ENCODE measurements around the gene BRD2.

Gene BRD2

DNA sequence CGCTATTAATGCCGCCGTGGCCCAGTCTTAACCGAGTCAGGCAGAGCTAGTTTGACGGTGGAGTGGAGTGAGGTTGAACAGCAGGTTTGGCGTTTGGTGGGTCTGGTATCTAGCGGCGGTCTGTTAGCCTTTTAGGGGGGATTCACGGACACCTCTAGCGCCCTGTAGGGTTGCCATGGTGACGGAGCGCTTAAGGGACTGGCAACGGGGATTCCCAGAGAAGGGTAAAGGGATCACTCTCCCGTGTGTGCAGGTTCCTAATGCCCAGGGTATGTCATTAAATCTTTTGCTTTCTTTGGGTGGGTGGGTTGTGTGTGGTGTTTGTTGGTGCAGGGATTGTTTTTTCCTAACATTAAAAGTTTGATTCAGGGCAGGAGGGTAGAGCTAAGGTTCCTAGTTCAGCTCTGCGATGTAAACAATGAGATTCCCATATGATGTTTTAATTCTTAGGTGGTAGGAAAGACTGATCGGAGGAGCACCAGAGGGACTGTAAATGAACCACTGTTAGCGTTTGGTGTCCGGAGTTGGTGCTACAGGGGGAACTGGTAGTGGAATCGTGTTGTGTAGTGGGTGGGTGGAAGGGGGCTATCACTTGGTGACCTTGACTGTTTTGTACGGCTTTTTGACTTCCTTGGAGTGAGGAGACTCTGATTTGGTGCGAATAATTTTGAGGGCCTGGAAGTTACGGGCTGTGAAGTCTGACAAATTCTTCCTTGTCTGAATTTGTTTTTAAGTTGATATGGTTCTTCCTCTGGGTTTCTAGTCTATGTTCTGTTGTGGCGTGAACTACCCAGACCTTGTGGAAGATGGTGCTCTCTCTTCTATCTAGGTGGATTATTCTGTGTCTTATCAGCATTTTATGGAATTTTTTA, 5.0 kb downstream of the BRD2 start:
- H3K4me1 Mint-ChIP-seq (ENCODE audit: low read depth): peaks cover 33% of the 10 kb centered on the region
- H3K27ac Mint-ChIP-seq: peak overlapping the region; percentile 96
- H3K9me3 Mint-ChIP-seq: no peaks in the 10 kb centered on the region
- H3K27me3 Mint-ChIP-seq (ENCODE audit: low read depth): no peaks in the 10 kb centered on the region
- peak overlapping the region; percentile 93 for H3K4me3 Mint-ChIP-seq
- H3K36me3 Mint-ChIP-seq (ENCODE audit: low read depth): peaks cover 81% of the 10 kb centered on the region

DNA sequence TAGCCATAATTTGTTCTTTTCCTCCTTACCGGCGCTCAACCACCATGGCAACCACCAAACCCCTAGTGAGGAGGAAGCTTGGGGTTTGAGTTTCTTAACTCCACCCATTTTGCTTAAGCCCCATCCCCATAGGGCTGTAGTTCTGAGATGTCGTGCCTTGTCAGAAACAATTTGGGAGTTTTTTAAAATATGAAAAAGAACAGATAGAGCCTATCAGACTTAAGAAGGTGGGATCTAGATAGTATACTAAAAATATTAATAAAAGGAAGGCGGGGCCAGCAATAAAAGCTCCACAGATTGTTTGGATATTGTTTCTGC, 5.6 kb downstream of the BRD2 start:
- H3K9me3 Mint-ChIP-seq: no peaks in the 10 kb centered on the region
- H3K4me1 Mint-ChIP-seq (ENCODE audit: low read depth): peaks cover 36% of the 10 kb centered on the region
- peak overlapping the region; percentile 96 for H3K27ac Mint-ChIP-seq
- no peaks in the 10 kb centered on the region for H3K27me3 Mint-ChIP-seq (ENCODE audit: low read depth)
- H3K36me3 Mint-ChIP-seq (ENCODE audit: low read depth): peaks cover 87% of the 10 kb centered on the region
- peak overlapping the region; percentile 93 for H3K4me3 Mint-ChIP-seq

DNA sequence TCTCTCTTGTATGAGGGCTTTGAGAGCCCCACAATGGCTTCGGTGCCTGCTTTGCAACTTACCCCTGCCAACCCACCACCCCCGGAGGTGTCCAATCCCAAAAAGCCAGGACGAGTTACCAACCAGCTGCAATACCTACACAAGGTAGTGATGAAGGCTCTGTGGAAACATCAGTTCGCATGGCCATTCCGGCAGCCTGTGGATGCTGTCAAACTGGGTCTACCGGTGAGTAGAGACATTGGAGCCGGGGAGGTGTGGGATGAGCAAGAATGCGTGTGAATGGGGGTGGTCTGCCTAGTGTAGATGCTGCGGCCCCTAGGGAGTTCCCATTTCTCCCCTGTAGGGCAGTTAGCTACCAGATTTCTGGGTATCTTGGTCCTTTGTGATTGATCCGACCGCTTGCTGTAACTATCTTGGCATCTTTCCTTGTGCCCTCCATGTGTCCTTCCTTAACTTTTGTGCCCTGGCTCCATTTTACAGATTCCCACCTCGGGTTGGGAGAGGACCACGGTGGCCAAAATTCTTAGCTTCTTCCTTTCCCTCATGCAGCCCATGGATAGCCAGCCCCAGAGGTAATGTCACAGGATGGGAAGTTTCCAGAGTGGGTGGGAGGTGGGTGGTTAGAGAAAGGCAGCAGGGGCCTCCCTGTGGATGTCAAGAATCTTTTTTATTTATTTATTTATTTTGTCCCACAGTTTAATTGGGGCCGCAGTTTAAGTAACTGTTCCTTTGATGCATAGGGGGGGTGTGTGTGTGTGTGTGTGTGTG, 6.3 kb downstream of the BRD2 start:
- Mint-ChIP-seq H3K27me3 (ENCODE audit: low read depth) (no peaks in the 10 kb centered on the region), H3K4me1 (ENCODE audit: low read depth) (peaks cover 39% of the 10 kb centered on the region)

DNA sequence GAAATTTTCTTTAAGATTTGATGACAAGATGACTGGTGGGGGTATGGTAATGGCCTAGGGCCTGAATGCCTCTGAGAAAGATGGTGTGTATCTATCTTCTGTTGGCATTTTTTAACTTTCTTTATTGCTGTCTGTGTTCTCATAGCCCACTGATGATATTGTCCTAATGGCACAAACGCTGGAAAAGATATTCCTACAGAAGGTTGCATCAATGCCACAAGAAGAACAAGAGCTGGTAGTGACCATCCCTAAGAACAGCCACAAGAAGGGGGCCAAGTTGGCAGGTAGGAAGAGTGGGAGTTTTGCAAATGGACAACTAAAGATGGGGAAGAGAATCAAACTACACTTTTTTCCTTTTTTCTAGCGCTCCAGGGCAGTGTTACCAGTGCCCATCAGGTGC, 7.5 kb downstream of the BRD2 start:
- Mint-ChIP-seq H3K9me3 (no peaks in the 10 kb centered on the region), H3K27ac (peak overlapping the region; percentile 55), H3K4me3 (peak overlapping the region; percentile 93), H3K36me3 (ENCODE audit: low read depth) (peaks cover 95% of the 10 kb centered on the region), H3K4me1 (ENCODE audit: low read depth) (peaks cover 40% of the 10 kb centered on the region), H3K27me3 (ENCODE audit: low read depth) (no peaks in the 10 kb centered on the region)

More for the DNA sequence above, 6.3 kb downstream of the BRD2 start:
- Mint-ChIP-seq H3K27ac (peak overlapping the region; percentile 67), H3K9me3 (no peaks in the 10 kb centered on the region), H3K36me3 (ENCODE audit: low read depth) (peaks cover 91% of the 10 kb centered on the region), H3K4me3 (peak overlapping the region; percentile 93)

DNA sequence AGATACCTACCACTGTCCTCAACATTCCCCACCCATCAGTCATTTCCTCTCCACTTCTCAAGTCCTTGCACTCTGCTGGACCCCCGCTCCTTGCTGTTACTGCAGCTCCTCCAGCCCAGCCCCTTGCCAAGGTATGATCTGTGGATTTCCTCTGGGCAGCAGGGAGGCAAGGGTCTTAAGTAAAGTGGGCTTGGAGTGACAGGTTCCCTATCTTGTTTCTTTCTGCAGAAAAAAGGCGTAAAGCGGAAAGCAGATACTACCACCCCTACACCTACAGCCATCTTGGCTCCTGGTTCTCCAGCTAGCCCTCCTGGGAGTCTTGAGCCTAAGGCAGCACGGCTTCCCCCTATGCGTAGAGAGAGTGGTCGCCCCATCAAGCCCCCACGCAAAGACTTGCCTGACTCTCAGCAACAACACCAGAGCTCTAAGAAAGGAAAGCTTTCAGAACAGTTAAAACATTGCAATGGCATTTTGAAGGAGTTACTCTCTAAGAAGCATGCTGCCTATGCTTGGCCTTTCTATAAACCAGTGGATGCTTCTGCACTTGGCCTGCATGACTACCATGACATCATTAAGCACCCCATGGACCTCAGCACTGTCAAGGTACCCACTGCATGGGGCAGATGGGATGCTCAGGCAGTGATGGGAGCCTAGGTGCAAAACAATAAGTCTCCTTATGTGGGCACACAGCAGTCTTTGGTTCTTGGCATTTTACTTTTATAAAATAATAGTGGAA, 8.1 kb downstream of the BRD2 start:
- H3K4me1 Mint-ChIP-seq (ENCODE audit: low read depth): peaks cover 40% of the 10 kb centered on the region
- H3K9me3 Mint-ChIP-seq: no peaks in the 10 kb centered on the region

DNA sequence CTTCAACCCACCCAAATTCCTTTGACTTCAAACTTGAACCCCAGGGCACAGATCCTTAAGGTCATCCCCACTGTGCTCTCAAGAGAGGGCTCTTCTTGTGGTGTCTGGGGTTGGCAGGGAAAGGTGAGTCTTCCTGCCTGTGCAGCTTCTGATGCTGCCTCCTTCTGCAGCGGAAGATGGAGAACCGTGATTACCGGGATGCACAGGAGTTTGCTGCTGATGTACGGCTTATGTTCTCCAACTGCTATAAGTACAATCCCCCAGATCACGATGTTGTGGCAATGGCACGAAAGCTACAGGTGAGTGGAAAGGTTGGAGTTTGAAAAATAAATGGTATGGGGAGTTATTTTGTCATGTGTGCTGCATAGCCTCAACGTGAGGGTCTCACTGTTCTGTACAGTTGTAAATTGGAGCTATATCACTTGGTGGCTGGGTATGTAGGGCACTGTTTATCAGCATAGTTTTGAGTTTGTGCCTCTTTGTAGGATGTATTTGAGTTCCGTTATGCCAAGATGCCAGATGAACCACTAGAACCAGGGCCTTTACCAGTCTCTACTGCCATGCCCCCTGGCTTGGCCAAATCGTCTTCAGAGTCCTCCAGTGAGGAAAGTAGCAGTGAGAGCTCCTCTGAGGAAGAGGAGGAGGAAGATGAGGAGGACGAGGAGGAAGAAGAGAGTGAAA, 9.0 kb downstream of the BRD2 start:
- no peak overlapping the region for H3K27ac Mint-ChIP-seq
- H3K9me3 Mint-ChIP-seq: no peaks in the 10 kb centered on the region
- peak overlapping the region; percentile 20 for H3K4me3 Mint-ChIP-seq
- H3K36me3 Mint-ChIP-seq (ENCODE audit: low read depth): peaks cover 94% of the 10 kb centered on the region
- H3K4me1 Mint-ChIP-seq (ENCODE audit: low read depth): peaks cover 40% of the 10 kb centered on the region
- H3K27me3 Mint-ChIP-seq (ENCODE audit: low read depth): no peaks in the 10 kb centered on the region

More for the DNA sequence above, 8.1 kb downstream of the BRD2 start:
- Mint-ChIP-seq H3K4me3 (peak overlapping the region; percentile 93), H3K27ac (peak overlapping the region; percentile 55), H3K27me3 (ENCODE audit: low read depth) (no peaks in the 10 kb centered on the region), H3K36me3 (ENCODE audit: low read depth) (peaks cover 95% of the 10 kb centered on the region)

DNA sequence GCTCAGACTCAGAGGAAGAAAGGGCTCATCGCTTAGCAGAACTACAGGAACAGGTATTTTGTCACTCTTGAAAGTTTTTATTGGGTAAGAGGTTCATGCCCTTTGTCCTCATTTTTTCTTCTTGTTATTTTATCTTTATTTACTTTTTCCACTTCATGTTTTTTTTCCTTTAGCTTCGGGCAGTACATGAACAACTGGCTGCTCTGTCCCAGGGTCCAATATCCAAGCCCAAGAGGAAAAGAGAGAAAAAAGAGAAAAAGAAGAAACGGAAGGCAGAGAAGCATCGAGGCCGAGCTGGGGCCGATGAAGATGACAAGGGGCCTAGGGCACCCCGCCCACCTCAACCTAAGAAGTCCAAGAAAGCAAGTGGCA, 9.5 kb downstream of the BRD2 start:
- H3K4me3 Mint-ChIP-seq: peak overlapping the region; percentile 20
- H3K4me1 Mint-ChIP-seq (ENCODE audit: low read depth): peaks cover 42% of the 10 kb centered on the region
- no peaks in the 10 kb centered on the region for H3K9me3 Mint-ChIP-seq
- no peaks in the 10 kb centered on the region for H3K27me3 Mint-ChIP-seq (ENCODE audit: low read depth)
- H3K36me3 Mint-ChIP-seq (ENCODE audit: low read depth): peaks cover 90% of the 10 kb centered on the region
- no peak overlapping the region for H3K27ac Mint-ChIP-seq

DNA sequence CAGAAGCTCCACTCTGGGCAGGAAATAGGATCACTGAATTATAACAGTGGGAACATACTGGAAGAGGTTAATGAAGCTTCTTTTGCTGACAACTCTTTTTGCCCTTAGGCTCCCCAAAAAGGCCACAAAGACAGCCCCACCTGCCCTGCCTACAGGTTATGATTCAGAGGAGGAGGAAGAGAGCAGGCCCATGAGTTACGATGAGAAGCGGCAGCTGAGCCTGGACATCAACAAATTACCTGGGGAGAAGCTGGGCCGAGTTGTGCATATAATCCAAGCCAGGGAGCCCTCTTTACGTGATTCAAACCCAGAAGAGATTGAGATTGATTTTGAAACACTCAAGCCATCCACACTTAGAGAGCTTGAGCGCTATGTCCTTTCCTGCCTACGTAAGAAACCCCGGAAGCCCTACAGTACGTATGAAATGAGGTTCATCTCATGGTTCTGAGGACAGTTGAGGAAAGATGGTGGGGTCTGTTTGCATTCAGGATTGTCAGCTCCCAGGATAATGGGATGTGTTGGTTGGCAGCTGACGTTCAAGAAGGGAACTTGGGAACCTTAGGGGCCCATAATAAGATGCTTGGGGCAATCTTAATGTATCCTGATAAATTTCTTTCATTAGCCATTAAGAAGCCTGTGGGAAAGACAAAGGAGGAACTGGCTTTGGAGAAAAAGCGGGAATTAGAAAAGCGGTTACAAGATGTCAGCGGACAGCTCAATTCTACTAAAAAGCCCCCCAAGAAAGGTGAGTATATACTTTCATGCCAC, 11.5 kb downstream of the BRD2 start:
- Mint-ChIP-seq H3K27ac (no peak overlapping the region), H3K4me1 (ENCODE audit: low read depth) (peaks cover 48% of the 10 kb centered on the region), H3K9me3 (no peaks in the 10 kb centered on the region), H3K36me3 (ENCODE audit: low read depth) (peaks cover 70% of the 10 kb centered on the region), H3K27me3 (ENCODE audit: low read depth) (no peaks in the 10 kb centered on the region), H3K4me3 (no peak overlapping the region)

DNA sequence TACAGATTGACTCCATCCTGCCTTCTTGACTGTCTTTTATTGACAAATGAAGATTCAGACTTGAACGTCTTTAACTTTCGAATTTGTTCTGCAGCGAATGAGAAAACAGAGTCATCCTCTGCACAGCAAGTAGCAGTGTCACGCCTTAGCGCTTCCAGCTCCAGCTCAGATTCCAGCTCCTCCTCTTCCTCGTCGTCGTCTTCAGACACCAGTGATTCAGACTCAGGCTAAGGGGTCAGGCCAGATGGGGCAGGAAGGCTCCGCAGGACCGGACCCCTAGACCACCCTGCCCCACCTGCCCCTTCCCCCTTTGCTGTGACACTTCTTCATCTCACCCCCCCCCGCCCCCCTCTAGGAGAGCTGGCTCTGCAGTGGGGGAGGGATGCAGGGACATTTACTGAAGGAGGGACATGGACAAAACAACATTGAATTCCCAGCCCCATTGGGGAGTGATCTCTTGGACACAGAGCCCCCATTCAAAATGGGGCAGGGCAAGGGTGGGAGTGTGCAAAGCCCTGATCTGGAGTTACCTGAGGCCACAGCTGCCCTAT, 12.2 kb downstream of the BRD2 start:
- Mint-ChIP-seq H3K4me1 (ENCODE audit: low read depth) (peaks cover 42% of the 10 kb centered on the region), H3K27ac (no peak overlapping the region), H3K9me3 (no peaks in the 10 kb centered on the region), H3K36me3 (ENCODE audit: low read depth) (peaks cover 64% of the 10 kb centered on the region), H3K27me3 (ENCODE audit: low read depth) (no peaks in the 10 kb centered on the region), H3K4me3 (no peak overlapping the region)

DNA sequence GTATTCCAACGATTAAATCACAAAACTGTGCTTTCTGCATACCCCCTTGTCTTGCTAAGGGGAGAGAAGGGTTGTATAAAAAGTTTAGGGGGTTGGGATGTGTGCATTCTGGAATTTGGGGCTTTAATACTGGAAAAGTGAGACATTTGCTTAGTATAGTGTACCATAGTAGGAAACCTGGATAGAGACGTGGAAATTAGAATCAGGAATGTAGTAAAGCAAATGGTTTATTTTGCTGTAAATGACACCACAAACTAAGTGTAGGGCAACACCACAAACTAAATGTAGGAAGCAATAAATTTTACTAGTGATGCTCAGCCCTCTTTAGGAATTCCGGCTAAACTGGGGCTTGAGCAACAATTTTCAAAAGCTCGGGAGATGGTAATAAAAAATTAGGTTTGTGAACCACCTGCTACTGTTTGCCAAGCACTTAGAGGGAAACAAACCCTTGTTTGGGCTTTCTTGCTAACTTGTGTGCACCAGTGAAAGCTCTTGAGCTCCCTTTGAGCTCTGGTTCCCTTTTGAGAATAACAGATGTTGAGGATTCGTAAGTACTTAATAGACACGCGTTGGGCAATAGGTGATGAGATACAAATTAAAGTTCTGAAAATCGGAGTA, 13.8 kb downstream of the BRD2 start:
- H3K4me1 Mint-ChIP-seq (ENCODE audit: low read depth): peaks cover 31% of the 10 kb centered on the region
- H3K9me3 Mint-ChIP-seq: no peaks in the 10 kb centered on the region
- peaks cover 48% of the 10 kb centered on the region for H3K36me3 Mint-ChIP-seq (ENCODE audit: low read depth)
- H3K27ac Mint-ChIP-seq: no peak overlapping the region
- no peak overlapping the region for H3K4me3 Mint-ChIP-seq
- no peaks in the 10 kb centered on the region for H3K27me3 Mint-ChIP-seq (ENCODE audit: low read depth)

DNA sequence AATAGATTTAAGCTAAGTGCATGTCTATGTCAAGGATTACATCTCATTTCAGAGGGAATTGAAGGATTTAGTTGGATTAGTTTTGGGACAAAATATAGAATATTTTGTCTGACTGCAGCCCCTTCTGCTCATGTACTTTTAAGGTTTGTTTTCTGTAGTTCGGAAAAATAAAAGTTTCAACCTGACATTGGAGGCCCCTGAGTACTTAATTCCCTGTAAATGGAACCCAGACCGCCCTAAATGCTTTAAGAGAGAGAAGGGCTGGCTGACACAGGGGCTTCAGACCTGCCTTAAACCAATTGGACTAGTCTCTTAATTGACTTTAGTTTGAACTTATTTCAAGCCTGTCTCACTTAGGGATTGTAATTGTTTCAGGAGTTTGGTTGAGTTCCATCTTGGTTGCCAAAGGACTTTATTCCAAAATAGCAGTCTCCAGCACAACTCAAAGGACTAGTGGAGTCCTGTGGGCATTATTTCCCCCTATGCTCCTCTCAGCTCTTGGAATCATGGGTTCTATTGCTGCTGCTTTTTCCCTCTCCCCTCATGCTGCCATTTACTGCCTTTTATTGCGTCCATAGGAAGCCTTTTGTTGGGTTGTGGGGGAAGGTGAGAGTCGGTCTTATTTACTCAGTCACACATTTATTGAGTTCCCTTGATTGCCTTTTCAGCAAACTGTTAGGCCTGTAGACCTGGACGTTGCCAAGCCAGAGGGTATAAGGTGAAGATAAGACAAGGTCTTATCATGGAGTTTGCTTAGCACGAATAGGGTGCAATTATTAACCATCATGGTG, 14.5 kb downstream of the BRD2 start:
- Mint-ChIP-seq H3K27ac (no peak overlapping the region), H3K4me1 (ENCODE audit: low read depth) (peaks cover 28% of the 10 kb centered on the region), H3K9me3 (no peaks in the 10 kb centered on the region), H3K27me3 (ENCODE audit: low read depth) (no peaks in the 10 kb centered on the region), H3K4me3 (no peak overlapping the region), H3K36me3 (ENCODE audit: low read depth) (peaks cover 41% of the 10 kb centered on the region)

DNA sequence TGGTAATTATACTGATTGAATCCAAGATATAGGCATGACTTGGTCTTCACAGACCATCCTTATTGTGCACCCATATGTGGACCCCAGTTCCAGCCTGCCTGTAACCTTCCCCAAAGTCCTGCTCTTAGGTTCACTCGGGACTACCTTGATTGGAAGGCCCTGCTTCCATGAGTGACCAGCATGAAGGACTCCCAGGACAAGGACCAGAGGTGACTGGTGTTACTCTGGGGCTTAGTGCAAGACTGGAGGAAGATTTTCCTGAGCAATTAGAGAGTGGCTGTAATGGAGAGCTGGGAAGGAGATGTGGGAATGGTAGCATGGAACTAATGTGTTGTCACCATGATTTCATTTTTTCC, 15.1 kb downstream of the BRD2 start:
- Mint-ChIP-seq H3K4me1 (ENCODE audit: low read depth) (peaks cover 30% of the 10 kb centered on the region), H3K4me3 (no peak overlapping the region), H3K27me3 (ENCODE audit: low read depth) (no peaks in the 10 kb centered on the region), H3K27ac (peak overlapping the region; percentile 68), H3K9me3 (no peaks in the 10 kb centered on the region), H3K36me3 (ENCODE audit: low read depth) (peaks cover 35% of the 10 kb centered on the region)
